ENCODE results near the gene RNF150. TPM values are rescaled to one million over a fixed set of nuclear protein-coding genes. Genes with fewer than 3 reads are reported as not detected.
"Not testable (repeated sequence)": the region's sequence is repeated elsewhere in the genome, so short reads cannot be mapped to it uniquely, and the experiment has no call there.

The RNF150 gene
- total RNA-seq, 4 donors from 2014 or later = 10.2 to 34.5 (median 24.2) TPM

DNA sequence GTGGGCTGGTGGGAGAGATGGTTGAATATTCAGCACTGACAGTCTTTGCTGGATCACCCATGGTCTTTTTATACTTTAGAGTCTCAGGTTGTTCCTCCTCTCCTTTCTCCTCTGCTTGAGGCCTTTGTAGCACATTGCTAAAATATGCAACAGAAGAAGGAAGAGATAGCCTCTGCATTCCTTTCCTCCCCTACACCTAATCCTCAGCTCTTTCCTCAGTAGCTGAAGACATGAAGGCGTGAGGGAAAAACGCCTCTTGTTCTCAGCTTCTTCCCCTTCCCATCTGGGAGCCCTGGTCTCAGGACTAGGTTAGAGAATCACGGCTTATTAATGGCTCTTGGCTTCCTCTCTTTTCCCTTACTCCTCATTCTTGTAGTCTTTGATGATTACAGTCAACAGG lies 76.8 kb downstream of the RNF150 start:
- Histone ChIP-seq H3K4me3 (replicated peaks in 1 of 3) (no peak overlapping the region), H3K27ac (no peak overlapping the region), H3K27me3 (no peaks in the 10 kb centered on the region), H3K4me1 (no peaks in the 10 kb centered on the region), H3K9me3 (no peaks in the 10 kb centered on the region), H3K36me3 (no peaks in the 10 kb centered on the region)
- WGBS, 2 donors = 94% methylated on average over 3 of the region's 3 CpGs
- no peak for DNase-seq
- TF ChIP-seq POLR2A (IDR thresholded peaks at IDR 0.05) (no peak), CTCF (IDR thresholded peaks at IDR 0.05) (no peak)
- intact Hi-C loops (cut with DNase I) = no loop called here

DNA sequence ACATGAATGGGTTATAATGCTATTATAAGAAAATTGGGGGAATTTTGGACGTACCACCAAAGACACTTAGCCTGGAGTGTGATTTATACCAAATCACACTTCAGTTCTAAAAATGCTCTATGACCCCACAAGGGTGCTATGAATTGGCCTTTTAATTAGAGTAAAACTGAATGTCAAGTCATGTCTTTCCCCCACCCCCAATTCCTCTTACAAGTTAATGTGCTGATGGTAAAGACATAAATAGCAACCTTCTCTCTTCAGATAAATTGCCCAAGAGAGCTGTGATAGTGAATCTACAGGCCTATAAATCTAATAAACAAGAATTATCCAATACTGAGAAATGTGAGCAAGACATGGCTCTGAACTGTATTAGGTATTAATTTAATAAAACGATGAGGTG lies 78.8 kb downstream of the RNF150 start:
- DNase-seq = no peak
- H3K36me3 ChIP-seq = no peaks in the 10 kb centered on the region
- no peaks in the 10 kb centered on the region for H3K27me3 ChIP-seq
- intact Hi-C loops (cut with DNase I) = no loop called here
- no peak overlapping the region for H3K27ac ChIP-seq
- H3K9me3 ChIP-seq = no peaks in the 10 kb centered on the region
- no peak for TF ChIP-seq CTCF (IDR thresholded peaks at IDR 0.05)
- TF ChIP-seq POLR2A (IDR thresholded peaks at IDR 0.05) = no peak
- H3K4me1 ChIP-seq = no peaks in the 10 kb centered on the region
- 94 to 97% methylated on average over 2 of the region's 2 CpGs for WGBS, 2 donors
- H3K4me3 ChIP-seq (replicated peaks in 1 of 3) = no peak overlapping the region

DNA sequence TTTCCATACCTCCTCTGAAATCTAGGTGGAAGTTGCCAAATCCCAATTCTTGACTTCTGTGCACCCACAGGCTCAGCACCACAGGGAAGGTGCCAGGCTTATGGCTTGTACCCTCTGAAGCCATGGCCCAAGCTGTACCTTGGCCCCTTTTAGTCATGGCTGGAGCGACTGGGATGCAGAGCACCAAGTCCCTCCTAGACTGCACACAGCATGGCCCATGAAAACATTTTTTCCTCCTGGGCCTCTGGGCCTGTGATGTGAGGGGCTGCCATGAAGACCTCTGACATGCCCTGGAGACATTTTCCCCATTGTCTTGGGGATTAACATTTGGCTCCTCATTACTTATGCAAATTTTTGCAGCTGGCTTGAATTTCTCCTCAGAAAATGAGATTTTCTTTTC lies 82.3 kb downstream of the RNF150 start:
- 89 to 100% methylated on average over 1 of the region's 1 CpG for WGBS, 2 donors
- DNase-seq; H3K27me3 ChIP-seq; H3K27ac ChIP-seq; H3K9me3 ChIP-seq; H3K36me3 ChIP-seq; H3K4me1 ChIP-seq; H3K4me3 ChIP-seq (replicated peaks in 1 of 3); intact Hi-C loops (cut with DNase I): not testable (repeated sequence)

DNA sequence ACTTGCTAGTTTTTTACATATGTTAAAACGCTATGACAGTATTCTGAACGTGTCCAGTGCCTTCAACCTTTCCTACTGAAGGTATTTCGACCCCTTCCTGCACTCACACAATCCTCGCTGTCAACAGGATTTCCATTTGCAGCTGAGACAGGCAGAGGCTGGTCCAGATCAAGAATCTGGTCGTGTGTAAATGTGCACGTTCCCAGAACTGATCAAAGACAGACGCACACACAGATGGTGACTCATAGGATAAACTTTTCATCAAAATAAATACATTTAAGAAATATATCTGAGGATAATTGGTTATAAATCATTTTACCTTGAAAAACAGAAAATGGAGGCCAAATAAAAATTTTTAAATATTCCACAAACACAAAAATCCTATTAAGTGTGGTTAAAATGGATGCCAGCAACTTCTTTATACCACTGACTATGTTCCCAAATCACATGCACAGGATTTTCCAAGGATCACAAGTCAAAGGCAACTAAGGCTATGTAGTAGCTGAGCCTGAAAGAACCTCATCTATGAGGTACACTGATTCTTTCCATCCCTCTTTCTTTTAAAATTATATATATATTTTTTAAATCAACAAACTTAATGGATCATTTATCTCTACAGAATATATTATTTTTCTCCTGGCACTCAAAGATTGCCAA lies 85.9 kb downstream of the RNF150 start:
- no peaks in the 10 kb centered on the region for H3K9me3 ChIP-seq
- TF ChIP-seq POLR2A (IDR thresholded peaks at IDR 0.05) = no peak
- TF ChIP-seq CTCF (IDR thresholded peaks at IDR 0.05) = no peak
- H3K27me3 ChIP-seq = no peaks in the 10 kb centered on the region
- 75 to 89% methylated on average over 7 of the region's 7 CpGs for WGBS, 2 donors
- no peaks in the 10 kb centered on the region for H3K36me3 ChIP-seq
- no peak overlapping the region for H3K27ac ChIP-seq
- H3K4me1 ChIP-seq = no peaks in the 10 kb centered on the region
- intact Hi-C loops (cut with DNase I) = no loop called here
- DNase-seq = no peak
- no peak overlapping the region for H3K4me3 ChIP-seq (replicated peaks in 1 of 3)

- no peaks in the 10 kb centered on the region for H3K4me1 ChIP-seq
- no peaks in the 10 kb centered on the region for H3K36me3 ChIP-seq
- H3K27ac ChIP-seq = no peak overlapping the region
- intact Hi-C loops (cut with DNase I) = no loop called here
- H3K27me3 ChIP-seq = no peaks in the 10 kb centered on the region
- H3K4me3 ChIP-seq (replicated peaks in 1 of 3) = no peak overlapping the region
- H3K9me3 ChIP-seq = no peaks in the 10 kb centered on the region
- WGBS, 2 donors = 68 to 75% methylated on average over 3 of the region's 3 CpGs
- TF ChIP-seq CTCF (IDR thresholded peaks at IDR 0.05) = no peak
- DNase-seq = no peak
Measured at GRCh38 chr4:141046255-141046654, 87.0 kb downstream of the RNF150 start.

- DNase-seq = no peak
- H3K27me3 ChIP-seq = no peaks in the 10 kb centered on the region
- TF ChIP-seq CTCF (IDR thresholded peaks at IDR 0.05) = no peak
- no peak for TF ChIP-seq POLR2A (IDR thresholded peaks at IDR 0.05)
- WGBS, 2 donors = 94 to 96% methylated on average over 4 of the region's 4 CpGs
- H3K9me3 ChIP-seq = no peaks in the 10 kb centered on the region
- H3K27ac ChIP-seq = no peak overlapping the region
- no peak overlapping the region for H3K4me3 ChIP-seq (replicated peaks in 1 of 3)
- H3K36me3 ChIP-seq = no peaks in the 10 kb centered on the region
- intact Hi-C loops (cut with DNase I) = no loop called here
- no peaks in the 10 kb centered on the region for H3K4me1 ChIP-seq
Measured at GRCh38 chr4:141045848-141046247, 87.4 kb downstream of the RNF150 start.

Measured in thyroid gland (tissue), 4 donors.